COLO668 (cell line): Measurements from ENCODE around the gene TMEM269.

ENCODE experiments used
- DNase-seq: peaks from one replicate; lab custom pipeline; 2025; ENCODE audit not compliant: unreplicated experiment; lab: John Stamatoyannopoulos, UW

TMEM269 gene, protein sequence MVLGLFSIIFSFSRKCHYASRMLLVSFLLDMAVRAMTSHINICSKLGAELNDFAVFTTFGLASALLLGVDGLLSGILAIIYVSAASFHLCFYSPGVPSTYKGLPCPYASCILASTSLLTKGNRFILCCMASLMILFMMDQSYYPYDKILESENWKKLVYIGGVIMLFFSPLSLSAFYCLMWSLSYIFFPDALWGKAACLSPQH

DNA sequence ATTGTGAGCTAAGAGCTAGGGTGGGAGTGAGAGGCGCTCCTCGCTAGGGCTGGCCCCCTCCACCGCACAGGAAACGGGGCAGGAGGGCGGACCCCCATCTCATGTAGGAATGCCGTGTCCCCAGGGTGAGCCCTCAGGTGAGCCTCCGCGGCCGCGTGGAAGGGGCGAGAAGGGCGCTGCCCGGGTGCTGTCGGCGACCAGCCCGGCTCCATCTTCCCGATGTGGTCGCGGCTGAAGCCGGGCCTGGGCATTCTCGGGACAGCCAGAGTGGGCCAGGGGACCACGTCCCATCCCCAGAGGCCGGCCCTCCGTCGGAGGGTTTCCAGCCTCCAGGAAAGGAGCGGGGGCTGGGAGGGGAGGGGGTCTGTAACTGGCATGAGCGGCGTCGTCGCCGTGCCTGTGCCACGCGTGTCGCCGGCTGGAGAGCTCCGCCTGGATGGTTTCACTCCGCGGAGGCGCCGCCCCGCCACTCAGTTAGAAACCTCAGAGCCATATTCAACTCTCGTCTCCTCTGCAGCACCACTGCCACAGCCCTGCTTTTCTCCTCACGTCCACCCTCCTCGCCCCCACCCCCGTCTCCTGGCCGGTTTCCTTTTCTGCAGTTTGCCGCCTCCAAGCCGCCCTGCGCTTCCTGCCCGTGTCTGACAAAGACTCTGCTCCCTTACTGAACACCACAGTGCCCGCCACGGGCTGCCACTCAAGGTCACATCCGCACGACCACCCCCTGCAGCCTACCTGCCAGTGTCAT is at the start of gene TMEM269:
Gene TMEM269 (plus strand): TSS at position 46 of the 748 bp plus-strand sequence. CDS start 4,903 bp downstream, outside the sequence.
- DNase-seq = no peak

- no peak for DNase-seq
Measured at GRCh38 chr1:42735056-42735455, 49.7 kb upstream of the TMEM269 start.

DNA sequence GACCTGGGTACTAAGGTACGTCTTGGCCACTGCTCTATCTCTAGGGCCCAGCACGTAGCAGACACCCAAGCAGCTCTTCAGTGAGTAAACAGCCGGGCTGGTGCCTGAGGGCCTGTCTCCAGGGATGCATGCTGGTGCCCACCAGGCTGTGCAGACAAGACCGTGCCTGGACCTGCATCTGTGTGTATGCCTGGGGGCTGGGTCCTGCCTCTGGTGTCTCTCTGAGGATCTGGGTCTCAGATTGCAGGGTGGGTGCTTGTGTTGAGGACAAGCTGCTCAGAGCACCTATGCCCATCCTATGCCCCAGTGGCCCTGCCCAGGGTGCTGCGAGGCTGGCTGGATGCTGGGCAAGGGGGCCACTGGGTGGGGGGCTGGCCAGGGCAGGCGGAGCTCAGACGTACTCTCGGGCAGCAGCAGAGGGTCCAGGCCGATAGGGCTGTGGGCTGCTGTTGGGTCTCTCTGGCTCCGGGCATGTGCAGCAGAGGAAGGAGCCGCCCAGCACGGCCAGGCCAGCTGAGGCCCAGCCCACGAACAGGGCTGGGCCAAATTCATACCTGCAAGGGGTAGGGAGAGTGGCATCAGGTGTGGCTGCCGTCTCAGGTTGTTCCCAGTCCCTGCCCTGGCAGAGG is 49.2 kb upstream of the TMEM269 start:
- DNase-seq = no peak

DNA sequence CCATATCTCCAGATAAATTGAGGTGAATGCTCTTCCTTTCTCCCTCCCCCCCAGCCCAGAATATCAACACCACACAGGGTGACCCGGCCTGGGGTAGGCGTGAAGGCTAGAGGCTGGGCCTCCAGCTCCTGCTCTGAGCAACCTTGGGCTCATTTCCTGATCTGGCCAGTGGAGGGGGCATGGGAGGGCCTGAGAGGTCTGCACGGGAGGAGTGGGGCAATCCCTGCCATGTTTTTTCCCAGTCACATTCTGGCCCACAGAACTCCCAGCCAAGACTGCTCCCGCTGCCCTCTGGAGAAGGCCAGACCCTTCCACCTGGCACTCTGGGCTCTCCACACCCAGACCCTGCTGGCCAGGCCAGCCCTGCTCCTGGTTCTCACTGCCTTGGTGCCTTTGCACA is 48.6 kb upstream of the TMEM269 start:
- peak; percentile 42 for DNase-seq

DNA sequence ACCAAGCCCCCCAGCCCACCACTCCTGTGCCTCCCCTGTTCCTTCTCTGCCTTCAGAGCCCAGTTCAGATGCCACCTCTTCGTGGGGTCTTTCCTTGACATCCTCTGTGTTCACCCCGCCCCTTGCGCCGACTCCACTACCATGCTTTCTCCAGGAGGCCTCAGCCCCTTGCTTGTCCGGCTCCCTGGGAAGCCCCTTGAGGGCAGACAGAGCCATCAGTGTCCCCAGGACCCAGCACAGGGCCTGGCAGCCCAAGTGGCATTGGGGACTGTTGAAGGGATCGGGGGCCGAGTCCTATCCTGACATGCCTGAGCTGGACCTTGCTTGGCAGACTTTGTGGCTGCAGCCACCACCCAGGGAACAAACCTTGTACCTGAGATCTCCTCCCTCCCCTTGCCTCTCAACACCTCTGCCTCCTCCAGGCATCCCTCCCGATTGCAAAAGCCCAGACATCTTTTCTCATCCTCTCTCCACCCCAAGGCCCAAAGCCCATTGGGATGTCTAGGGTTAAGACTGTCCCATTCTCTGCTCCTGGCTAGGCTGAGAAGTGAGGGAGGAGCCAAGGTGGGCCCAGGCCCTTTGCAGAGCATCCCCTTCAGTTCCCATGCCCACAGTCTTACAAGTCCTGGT is 48.1 kb upstream of the TMEM269 start:
- DNase-seq = no peak

DNA sequence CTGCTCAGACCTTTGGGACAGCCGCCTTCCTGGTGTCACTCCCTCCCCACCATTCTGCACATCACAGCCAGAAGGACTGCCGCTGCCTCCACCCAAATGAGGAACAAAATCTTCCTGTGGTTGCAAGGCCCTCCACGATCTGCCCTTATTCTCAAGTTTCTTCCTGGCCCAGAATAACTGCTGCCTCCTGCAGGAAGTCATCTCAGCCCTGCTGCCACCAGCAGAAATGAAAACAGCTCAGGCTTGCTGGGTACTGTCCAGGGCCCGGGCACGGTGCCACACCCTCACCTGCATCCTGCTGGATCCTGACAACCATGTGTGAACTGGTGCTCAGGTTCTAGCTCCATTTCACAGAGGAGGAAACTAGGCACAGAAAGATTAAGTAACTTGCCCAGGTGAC is 47.5 kb upstream of the TMEM269 start:
- peak; percentile 40 for DNase-seq

GRCh38 chr1:42737986-42738677 is 46.7 kb upstream of the TMEM269 start:
- no peak for DNase-seq

GRCh38 chr1:42738678-42739226 is 46.0 kb upstream of the TMEM269 start:
- no peak for DNase-seq

GRCh38 chr1:42739753-42740700 is 44.8 kb upstream of the TMEM269 start, which contains the start of gene CLDN19:
CLDN19 (minus strand) TSS chr1:42740236; CDS start chr1:42740063, 173 bp downstream.
- no peak for DNase-seq

GRCh38 chr1:42740851-42741580 is 43.8 kb upstream of the TMEM269 start:
- DNase-seq = no peak

GRCh38 chr1:42741706-42742105 is 43.1 kb upstream of the TMEM269 start:
- no peak for DNase-seq

GRCh38 chr1:42742141-42742540 is 42.6 kb upstream of the TMEM269 start:
- no peak for DNase-seq

DNA sequence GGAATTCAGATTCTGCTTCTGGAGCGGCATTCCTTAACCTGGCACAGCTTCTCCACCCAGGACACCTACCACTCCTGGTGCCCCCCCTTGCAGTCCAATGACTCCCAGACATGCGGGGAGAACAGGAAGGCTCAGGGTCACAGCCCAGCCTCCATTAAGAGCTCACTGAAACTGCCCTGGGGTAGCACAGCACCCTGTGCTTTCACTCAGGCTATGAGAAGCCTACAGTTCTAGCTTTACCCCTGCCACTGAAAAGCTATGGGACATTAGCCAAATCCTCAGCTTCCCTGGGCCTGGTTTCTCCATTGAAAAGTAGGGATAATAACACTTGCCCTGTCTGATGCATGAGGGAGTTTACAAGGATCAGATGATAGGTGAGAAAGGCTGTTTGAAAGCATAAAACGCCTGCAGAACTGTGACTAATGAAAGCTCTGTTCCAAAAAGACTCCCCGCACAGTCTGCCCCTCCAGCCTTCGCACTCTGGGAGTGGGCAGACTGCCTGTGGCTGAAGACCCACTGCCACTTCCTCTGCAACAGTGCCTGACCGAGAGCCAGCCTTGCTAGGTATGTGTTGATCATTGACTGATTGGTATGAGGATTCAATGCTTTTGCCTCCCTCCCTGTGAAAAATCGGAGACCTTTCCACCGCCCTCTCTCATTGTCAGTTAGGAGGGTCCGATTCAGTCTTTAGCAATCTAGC is 42.0 kb upstream of the TMEM269 start:
- no peak for DNase-seq

DNA sequence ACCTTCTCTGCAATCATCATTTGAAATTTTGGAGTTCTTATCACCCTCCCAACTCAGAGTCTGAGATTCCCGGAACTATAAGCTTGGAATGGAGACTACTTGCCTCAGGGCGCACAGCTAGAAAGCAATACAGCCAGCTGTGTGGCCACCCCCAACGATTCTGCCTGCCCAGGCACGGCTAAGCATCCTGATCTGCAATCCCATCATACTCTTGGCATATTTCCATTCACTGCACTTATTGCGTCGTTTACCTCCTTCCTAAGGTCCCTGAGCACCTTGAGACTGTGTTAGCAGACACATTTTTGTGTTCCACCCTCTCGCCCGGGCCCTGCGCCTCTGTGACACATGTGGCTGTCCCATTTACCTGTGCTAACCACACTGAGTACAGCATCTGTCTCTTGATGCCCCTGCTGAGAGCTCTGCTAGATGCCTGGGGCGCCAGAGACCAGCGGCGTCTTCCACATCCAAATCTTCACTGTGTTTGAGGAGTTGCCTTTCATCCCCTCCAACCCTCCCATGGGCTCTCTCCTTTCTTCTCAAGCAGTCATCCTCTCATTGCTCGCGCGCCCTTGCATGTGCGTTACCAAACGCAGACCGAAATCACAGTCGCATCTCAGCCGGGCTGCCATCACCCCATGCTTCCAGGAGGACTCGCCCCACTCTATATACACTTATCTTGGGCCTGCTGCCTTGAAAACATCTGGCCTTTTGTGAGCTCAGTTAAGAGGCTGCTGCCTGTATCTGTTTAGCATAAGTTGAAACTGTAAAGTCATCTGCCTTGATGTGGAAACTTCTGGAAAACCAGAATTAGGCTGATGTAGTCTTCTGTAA is 41.3 kb upstream of the TMEM269 start:
- DNase-seq = no peak

- no peak for DNase-seq
Measured at GRCh38 chr1:42744148-42744413, 40.7 kb upstream of the TMEM269 start.

DNA sequence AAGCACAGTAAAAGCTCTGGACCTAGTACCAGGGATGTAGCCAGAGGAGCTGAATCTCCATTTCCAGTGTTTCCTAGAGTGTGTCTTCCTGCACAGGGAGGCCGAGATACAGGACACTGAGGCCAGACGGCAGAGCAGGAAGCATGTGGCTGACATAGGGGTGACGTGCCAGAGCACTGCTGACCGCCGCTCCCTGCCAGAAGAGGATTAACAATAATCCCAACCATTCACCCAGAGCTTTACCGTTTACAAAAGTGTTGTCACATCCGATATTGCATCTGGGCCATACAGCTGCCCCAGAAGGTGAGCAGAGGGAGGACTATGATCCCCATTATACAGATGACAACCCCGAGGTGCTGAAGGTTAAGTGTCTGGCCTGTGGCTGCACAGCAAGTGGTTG is 38.9 kb upstream of the TMEM269 start:
- no peak for DNase-seq

- DNase-seq = no peak
Measured at GRCh38 chr1:42746436-42747105, 38.2 kb upstream of the TMEM269 start.
